GM19193 (cell line): ENCODE measurements around the gene KISS1R.

Source experiments
- POLR2A ChIP-seq: IDR thresholded peaks from 4 replicates; pipeline ENCODE4 v1.6.1; 2011; ENCODE audit not compliant: insufficient read depth, insufficient read length; ENCODE audit errors: extremely low read depth

The KISS1R gene

GRCh38 chr19:958967-959855, 42.1 kb downstream of the KISS1R start:
- no peak for TF ChIP-seq POLR2A

DNA sequence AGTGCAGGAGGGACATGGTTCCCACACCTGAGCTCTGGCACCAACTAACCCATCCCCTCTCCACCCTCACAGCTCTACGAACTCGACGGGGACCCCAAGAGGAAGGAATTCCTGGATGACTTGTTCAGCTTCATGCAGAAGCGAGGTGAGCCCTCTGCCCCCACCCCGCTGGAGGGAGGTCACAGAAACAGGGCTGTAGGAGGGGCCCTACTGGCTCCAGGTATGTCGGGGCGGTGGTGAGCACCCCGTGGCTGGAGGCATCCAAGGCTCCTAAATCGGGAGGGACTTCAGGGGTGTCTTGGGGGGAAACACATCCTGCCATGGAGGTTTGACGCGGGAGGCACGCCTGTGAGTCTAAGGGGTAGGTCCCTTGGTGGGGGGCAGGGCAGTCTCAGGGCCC, 42.9 kb downstream of the KISS1R start:
- TF ChIP-seq POLR2A, result no peak

DNA sequence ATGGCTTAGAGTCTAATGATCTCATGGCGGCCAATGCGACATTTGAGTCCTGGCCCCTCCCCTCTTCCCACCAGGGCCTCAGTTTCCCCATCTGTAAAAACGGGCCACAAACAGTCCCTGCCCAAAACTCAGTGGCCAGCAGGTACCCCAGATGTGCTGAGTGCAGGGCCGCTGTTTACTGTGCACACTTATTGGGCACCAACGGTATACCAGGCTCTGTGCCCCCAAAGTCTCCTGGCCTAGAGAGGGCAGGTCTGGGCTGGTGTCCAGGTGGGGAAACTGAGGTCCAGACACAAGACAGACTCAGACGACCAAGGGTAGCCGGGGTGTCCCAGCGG, 43.4 kb downstream of the KISS1R start:
- no peak for TF ChIP-seq POLR2A

DNA sequence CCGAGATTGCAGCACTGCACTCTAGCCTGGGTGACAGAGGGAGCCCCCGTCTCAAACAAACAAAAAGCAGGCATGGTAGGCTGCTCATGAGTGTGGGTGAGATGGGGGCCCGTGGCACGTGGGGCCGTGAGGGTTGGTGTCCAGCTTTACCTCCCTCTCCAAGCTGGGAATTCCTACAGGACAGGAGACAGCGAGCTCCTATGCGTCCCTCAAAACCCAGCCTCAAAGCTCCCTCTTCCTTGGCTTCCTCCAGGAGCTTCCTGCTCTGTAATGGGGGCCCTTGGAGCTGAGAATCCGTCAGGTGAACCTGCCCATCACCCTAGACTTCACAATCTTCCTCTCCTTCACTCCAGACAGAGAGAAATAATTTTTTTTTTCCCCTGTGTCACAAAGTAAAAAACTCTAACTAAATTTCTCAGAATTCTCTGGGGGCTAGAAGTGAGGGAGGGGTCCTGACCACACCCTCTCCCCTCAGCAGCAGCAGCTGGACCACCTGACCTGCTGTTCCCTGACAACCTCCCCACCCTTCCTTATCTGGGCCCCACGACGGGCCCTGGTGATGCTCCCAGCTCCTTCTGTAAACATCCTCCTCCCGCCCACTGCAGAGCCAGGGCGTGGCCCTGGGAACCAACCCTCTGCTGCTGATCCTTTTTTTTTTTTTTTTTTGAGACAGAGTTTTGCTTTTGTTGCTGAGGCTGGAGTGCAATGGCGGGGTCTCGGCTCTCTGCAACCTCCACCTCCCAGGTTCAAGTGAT, 44.9 kb downstream of the KISS1R start:
- no peak for TF ChIP-seq POLR2A

DNA sequence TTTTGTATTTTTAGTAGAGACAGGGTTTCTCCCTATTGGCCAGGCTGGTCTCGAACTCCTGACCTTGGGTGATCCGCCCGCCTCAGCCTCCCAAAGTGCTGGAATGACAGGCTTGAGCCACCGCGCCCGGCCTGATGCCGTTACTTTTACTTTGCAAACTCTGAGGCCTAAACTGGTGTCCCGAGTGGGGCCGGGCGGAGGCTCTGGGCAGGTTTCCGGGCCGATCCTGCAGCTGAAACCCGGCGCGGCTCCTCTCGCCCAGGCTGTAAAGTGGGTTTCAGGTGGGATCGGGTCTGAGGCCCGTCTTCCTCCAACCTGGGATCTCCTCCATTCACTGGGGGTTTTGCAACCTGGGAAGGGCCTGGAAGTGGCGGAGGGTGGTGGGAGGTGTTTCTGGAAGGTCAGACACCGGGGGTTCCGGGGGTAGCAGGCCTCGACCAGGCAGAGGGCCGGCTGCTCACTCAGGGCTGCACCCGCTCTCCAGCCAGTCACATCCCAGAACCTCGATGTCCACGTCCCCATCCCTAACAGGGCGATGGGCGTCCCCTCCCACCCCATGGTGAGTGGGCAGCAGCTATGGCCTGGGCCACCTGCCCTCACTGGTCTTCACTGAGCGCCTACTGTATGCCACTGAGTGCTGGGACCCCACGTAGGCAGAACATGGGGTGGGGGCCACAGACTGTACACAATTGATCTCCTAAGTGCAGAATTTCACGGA, 45.7 kb downstream of the KISS1R start:
- TF ChIP-seq POLR2A, result no peak

- no peak for TF ChIP-seq POLR2A
Observed at GRCh38 chr19:963486-963951, 46.4 kb downstream of the KISS1R start.

DNA sequence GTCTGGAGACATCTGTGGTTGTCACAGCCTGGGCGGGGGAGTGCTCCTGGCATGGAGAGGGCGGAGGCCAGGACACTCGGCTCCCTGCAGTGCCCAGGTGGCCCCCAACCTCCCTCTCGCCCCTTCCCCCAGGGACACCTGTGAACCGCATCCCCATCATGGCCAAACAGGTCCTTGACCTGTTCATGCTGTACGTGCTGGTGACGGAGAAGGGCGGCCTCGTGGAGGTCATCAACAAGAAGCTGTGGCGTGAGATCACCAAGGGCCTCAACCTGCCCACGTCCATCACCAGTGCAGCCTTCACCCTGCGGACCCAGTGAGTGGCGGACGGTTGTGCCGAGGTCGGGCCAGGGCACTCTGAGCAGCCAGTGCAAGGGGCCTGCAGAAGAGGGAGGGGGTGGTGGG, 47.0 kb downstream of the KISS1R start:
- TF ChIP-seq POLR2A, result no peak

- no peak for TF ChIP-seq POLR2A
Observed at GRCh38 chr19:964761-965694, 47.9 kb downstream of the KISS1R start.

DNA sequence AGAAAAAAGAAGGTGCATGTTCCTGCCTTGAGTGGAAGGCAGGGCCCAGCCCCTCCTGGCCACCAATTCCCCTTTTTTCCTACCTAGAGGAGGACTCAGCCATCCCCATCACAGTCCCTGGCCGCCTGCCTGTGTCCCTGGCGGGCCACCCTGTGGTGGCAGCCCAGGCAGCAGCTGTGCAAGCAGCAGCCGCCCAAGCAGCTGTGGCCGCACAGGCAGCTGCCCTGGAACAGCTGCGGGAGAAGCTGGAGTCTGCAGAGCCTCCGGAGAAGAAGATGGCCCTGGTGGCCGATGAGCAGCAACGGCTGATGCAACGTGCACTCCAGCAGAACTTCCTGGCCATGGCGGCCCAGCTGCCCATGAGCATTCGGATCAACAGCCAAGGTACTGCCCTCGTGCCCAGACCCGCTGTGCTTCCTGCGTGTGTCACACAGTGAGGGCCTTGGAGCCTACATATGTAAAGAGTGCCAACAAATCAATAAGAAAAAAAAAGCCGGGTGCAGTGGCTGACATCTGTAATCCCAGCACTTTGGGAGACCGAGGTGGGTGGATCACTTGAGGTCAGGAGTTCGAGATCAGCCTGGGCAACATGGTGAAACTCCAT, 49.5 kb downstream of the KISS1R start:
- TF ChIP-seq POLR2A, result no peak
